GM12878 (cell line): ENCODE results near the gene OR4D2. TPM values are rescaled to one million over a fixed set of nuclear protein-coding genes. Genes with fewer than 3 reads are reported as not detected.

Source experiments
- ATAC-seq: fragments of 200-7000 bp; cut with Tn5 transposase; 3 replicates; pipeline ENCODE4 v1.9.1; 2020; ENCODE audit warnings: mild to moderate bottlenecking, moderate library complexity
- BruUV-seq: library from RNA; stranded (reverse); fragments of 400-500 nt; replicated peaks from 2 replicates; lab custom pipeline; 2021; lab: Mats Ljungman, UMichigan
- CTCF ChIA-PET: fragments of 300-600 bp; sonication (Branson Sonifier 250); formaldehyde crosslinking; extraction: SDS; loops from one replicate; lab custom pipeline; 2021; ENCODE audit warnings: inconsistent platforms; lab: Yijun Ruan, JAX
- POLR2A ChIA-PET: fragments of 350-600 bp; formaldehyde crosslinking; extraction: SDS; loops from one replicate; lab custom pipeline; 2021; ENCODE audit warnings: inconsistent platforms; lab: Charles Lee
- RAD21 ChIA-PET: fragments of 300-600 bp; sonication (Branson Sonifier 250); formaldehyde crosslinking; loops from one replicate; lab custom pipeline; 2023; ENCODE audit warnings: antibody characterized with exemption; ENCODE audit not compliant: unreplicated experiment; lab: Charles Lee
- SMC1A ChIA-PET: fragments of 300-600 bp; sonication (Branson Sonifier 250); formaldehyde crosslinking; loops from one replicate; lab custom pipeline; 2023; ENCODE audit not compliant: unreplicated experiment, uncharacterized antibody; lab: Charles Lee
- DNase-seq: peaks from one replicate; pipeline ENCODE4 v3.0.0-alpha.2; 2011; ENCODE audit warnings: low read depth, low spot score
- FAIRE-seq: peaks from 3 replicates; lab custom pipeline; 2011; peaks lifted over from hg19 to GRCh38; lab: Jason Lieb, UNC
- H2AFZ ChIP-seq: 2 replicates; pipeline ENCODE4 v1.6.0; 2011; ENCODE audit warnings: low read depth, low read length, control low read depth; ENCODE audit not compliant: control insufficient read depth
- H3K27ac ChIP-seq: 2 replicates; pipeline ENCODE4 v1.5.1; 2011; ENCODE audit warnings: control low read depth; ENCODE audit not compliant: control insufficient read depth, insufficient read depth
- H3K27me3 ChIP-seq, 2 experiments: replicated peaks in 1 of 2; 2 replicates each; pipeline versions ENCODE4 v1.6.0 to v1.6.1; 2011; ENCODE audit warnings: low read length in 1 of 2; ENCODE audit not compliant: control insufficient read depth in 2 of 2, insufficient read depth in 2 of 2
- H3K36me3 ChIP-seq, 2 experiments: 2 replicates each; pipeline ENCODE4 v1.5.1; 2011; ENCODE audit warnings: low read length in 1 of 2; ENCODE audit not compliant: control insufficient read depth in 2 of 2, insufficient read depth in 2 of 2
- H3K4me1 ChIP-seq: 2 replicates; pipeline ENCODE4 v1.6.1; 2011; ENCODE audit warnings: mild to moderate bottlenecking, low read length, moderate library complexity, mixed read lengths; ENCODE audit not compliant: control insufficient read depth, insufficient read depth
- H3K4me2 ChIP-seq: 2 replicates; pipeline ENCODE4 v1.6.0; 2011; ENCODE audit warnings: control low read depth; ENCODE audit not compliant: control insufficient read depth, insufficient read depth
- H3K4me3 ChIP-seq: fragments of 200-600 bp; sonication (generic); 2 replicates; pipeline ENCODE4 v1.5.1; 2016
- H3K79me2 ChIP-seq: 2 replicates; pipeline ENCODE4 v1.6.0; 2011; ENCODE audit warnings: low read length; ENCODE audit not compliant: control insufficient read depth, insufficient read depth
- H3K9ac ChIP-seq: 2 replicates; pipeline ENCODE4 v1.8.0; 2011; ENCODE audit warnings: low read length, control low read depth, mixed read lengths; ENCODE audit not compliant: control insufficient read depth, insufficient read depth
- H3K9me3 ChIP-seq: replicated peaks from 3 replicates; pipeline ENCODE4 v1.5.1; 2011; ENCODE audit warnings: mild to moderate bottlenecking, low read length; ENCODE audit not compliant: control insufficient read depth, insufficient read depth
- H4K20me1 ChIP-seq: 2 replicates; pipeline ENCODE4 v1.6.0; 2011; ENCODE audit not compliant: control insufficient read depth, insufficient read depth
- ETV6 ChIP-seq, 2 experiments: fragments of 450-650 bp in 1 of 2; IDR thresholded peaks in 1 of 2; conservative IDR thresholded peaks in 1 of 2; 2 replicates each; pipeline ENCODE4 v1.6.1; 2014; ENCODE audit warnings: antibody characterized with exemption in 1 of 2, borderline replicate concordance in 1 of 2, low read depth in 1 of 2, mild to moderate bottlenecking in 1 of 2, moderate library complexity in 1 of 2
- POU2F2 ChIP-seq: IDR thresholded peaks from 3 replicates; pipeline ENCODE4 v1.6.1; 2011; ENCODE audit warnings: low read depth, mild to moderate bottlenecking, low read length, borderline replicate concordance
- SRF ChIP-seq, 2 experiments: IDR thresholded peaks; 2 replicates each; pipeline ENCODE4 v1.6.1; 2011; ENCODE audit warnings: low read depth in 2 of 2, low read length in 2 of 2, mild to moderate bottlenecking in 1 of 2, moderate library complexity in 1 of 2
- YBX1 ChIP-seq: fragments of 450-650 bp; IDR thresholded peaks from 2 replicates; pipeline ENCODE4 v1.6.1; 2016; ENCODE audit warnings: antibody characterized with exemption
- WGBS: methylation state at CpG from one replicate; pipeline ENCODE4 v1.1.6; 2016; ENCODE audit warnings: low lambda C conversion rate; ENCODE audit not compliant: insufficient replicate concordance, insufficient coverage; ENCODE audit errors: missing lambda C conversion rate; 5-methylcytosine and 5-hydroxymethylcytosine counted together
- in situ Hi-C: fragments of 300-500 bp; cut with MboI; formaldehyde crosslinking; loops from 9 replicates; pipeline ENCODE4 v1.14.3; 2018; ENCODE audit warnings: mixed read lengths
- intact Hi-C: fragments of 100-400 bp; cut with micrococcal nuclease; formaldehyde crosslinking; loops from one replicate; pipeline ENCODE4 v1.14.2; 2022; ENCODE audit not compliant: unreplicated experiment
- polyA plus RNA-seq, 11 experiments: library from polyadenylated mRNA; depleted of rRNA in 4 of 11; unstranded in 6 of 11; stranded (reverse) in 5 of 11; fragments of >200 nt; fragmentation: Nextera tagmentation in 4 of 11; fragmentation: Illumina TruSeq in 1 of 11; extraction: Ambion mirVana in 4 of 11; extraction: Trizol in 1 of 11; gene quantifications; 1 replicate in 1 of 11; 2 replicates in 10 of 11; pipeline versions ENCODE4 v1.2.1 to v1.2.3, GENCODE V29; 2011 to 2016; ENCODE audit warnings: inconsistent platforms in 2 of 11, missing spikeins in 2 of 11, low read depth in 1 of 11
- total RNA-seq, 4 experiments: library from RNA; depleted of rRNA in 3 of 4; stranded (reverse); fragments of >200 nt in 3 of 4; fragmentation: Illumina TruSeq in 1 of 4; extraction: Trizol in 1 of 4; gene quantifications; 2 replicates each; pipeline versions ENCODE4 v1.2.1 to v1.2.3, GENCODE V29; 2013 to 2021
- TF ChIP-seq, protein P1 (sequence below): fragments of 450-650 bp; IDR thresholded peaks from 2 replicates; pipeline ENCODE4 v1.6.1; 2017; ENCODE audit warnings: mild to moderate bottlenecking

The OR4D2 gene
- total and polyA plus RNA-seq, 10 of the 15 experiments (the other 5 are each of a cell fraction or from before 2014, with no cell fraction given): 0.04 TPM; not detected in 9

DNA sequence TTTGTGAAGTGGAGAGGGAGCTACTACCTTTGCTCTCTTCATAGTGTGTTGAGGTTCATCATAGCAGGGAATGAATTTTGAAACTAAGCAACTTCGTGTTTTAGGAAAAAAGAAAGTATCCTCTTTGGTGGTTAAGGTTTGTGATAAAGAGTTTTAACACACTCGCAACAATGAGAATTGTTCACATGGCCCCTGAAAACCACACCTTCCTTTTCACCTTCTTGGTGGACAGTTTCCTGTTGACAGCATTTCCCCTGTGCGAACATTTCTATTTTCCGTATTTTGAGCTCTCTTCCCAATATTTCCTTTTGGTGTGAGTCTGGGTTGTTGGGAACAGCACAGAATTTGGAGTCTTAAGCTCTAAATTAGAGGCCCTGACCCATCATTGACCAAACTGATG lies 3.8 kb downstream of the OR4D2 start:
- H3K79me2 ChIP-seq: no peaks in the 10 kb centered on the region
- DNase-seq (no peak), ATAC-seq (no peak), FAIRE-seq (no peak)
- no peaks in the 10 kb centered on the region for H3K9me3 ChIP-seq
- H3K4me1 ChIP-seq: no peaks in the 10 kb centered on the region
- H2AFZ ChIP-seq: no peak overlapping the region
- in situ Hi-C loops: no loop called here
- H3K9ac ChIP-seq: no peak overlapping the region
- ChIA-PET CTCF (no interaction called here), SMC1A (interaction anchor here (0.6 to 1.2 kb wide), 2 partner anchors 20 to 600 kb away, joined by 3 read pairs; no protein-coding TSS in a partner anchor), RAD21 (no interaction called here), POLR2A (no interaction called here)
- no peaks in the 10 kb centered on the region for H3K36me3 ChIP-seq
- no peaks in the 10 kb centered on the region; a peak in 1 of 4 replicates for H3K27me3 ChIP-seq
- intact Hi-C loops: loop anchor here (5.0 kb wide), 1 partner anchor 58 kb away; no protein-coding TSS in a partner anchor
- H3K4me3 ChIP-seq: no peak overlapping the region
- no peak overlapping the region for H3K27ac ChIP-seq
- WGBS: 1% methylated on average over 4 of the region's 4 CpGs
- BruUV-seq: no TSS peak
- no peak overlapping the region for H3K4me2 ChIP-seq
- H4K20me1 ChIP-seq: no peaks in the 10 kb centered on the region
- TF ChIP-seq ETV6 (conservative IDR thresholded peaks at IDR 0.05 in 1 of 2, IDR thresholded peaks at IDR 0.05 in 1 of 2; ENCODE audit: borderline replicate concordance in 1 of 2, low read depth in 1 of 2): no peak
- no peak for TF ChIP-seq SRF (IDR thresholded peaks at IDR 0.05; ENCODE audit: low read depth in 2 of 2, low read length in 2 of 2)
- TF ChIP-seq, protein P1, sequence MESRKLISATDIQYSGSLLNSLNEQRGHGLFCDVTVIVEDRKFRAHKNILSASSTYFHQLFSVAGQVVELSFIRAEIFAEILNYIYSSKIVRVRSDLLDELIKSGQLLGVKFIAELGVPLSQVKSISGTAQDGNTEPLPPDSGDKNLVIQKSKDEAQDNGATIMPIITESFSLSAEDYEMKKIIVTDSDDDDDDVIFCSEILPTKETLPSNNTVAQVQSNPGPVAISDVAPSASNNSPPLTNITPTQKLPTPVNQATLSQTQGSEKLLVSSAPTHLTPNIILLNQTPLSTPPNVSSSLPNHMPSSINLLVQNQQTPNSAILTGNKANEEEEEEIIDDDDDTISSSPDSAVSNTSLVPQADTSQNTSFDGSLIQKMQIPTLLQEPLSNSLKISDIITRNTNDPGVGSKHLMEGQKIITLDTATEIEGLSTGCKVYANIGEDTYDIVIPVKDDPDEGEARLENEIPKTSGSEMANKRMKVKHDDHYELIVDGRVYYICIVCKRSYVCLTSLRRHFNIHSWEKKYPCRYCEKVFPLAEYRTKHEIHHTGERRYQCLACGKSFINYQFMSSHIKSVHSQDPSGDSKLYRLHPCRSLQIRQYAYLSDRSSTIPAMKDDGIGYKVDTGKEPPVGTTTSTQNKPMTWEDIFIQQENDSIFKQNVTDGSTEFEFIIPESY: no peak
- no peak for TF ChIP-seq POU2F2
- TF ChIP-seq YBX1: no peak
- TF ChIP-seq, all 136 proteins: peak for 0
